Osteoblast (primary cell): ENCODE data around the gene EYS. TPM values are rescaled to one million over a fixed set of nuclear protein-coding genes. Genes with fewer than 3 reads are reported as not detected.

Experiments
- DNase-seq: peaks from one replicate; pipeline ENCODE4 v3.0.0; 2011; ENCODE audit warnings: low spot score, mixed read lengths; ENCODE audit not compliant: insufficient read length; ENCODE audit errors: missing footprints
- H2AFZ ChIP-seq: 2 replicates; pipeline ENCODE4 v1.6.0; 2011; ENCODE audit warnings: mild to moderate bottlenecking, low read length
- H3K27ac ChIP-seq: 2 replicates; pipeline ENCODE4 v1.5.1; 2011; ENCODE audit warnings: mild to moderate bottlenecking, low read depth, low read length, moderate library complexity
- H3K27me3 ChIP-seq: 2 replicates; pipeline ENCODE4 v1.6.0; 2012; ENCODE audit warnings: mild to moderate bottlenecking, control low read depth, inconsistent platforms, low read length, moderate library complexity; ENCODE audit not compliant: insufficient read depth
- H3K36me3 ChIP-seq: 2 replicates; pipeline ENCODE4 v1.5.1; 2011; ENCODE audit warnings: mild to moderate bottlenecking, low read length, control low read depth, moderate library complexity; ENCODE audit not compliant: insufficient read depth
- H3K4me1 ChIP-seq: 2 replicates; pipeline ENCODE4 v1.5.1; 2011; ENCODE audit warnings: mild to moderate bottlenecking, low read length, control low read depth, moderate library complexity; ENCODE audit not compliant: insufficient read depth
- H3K4me2 ChIP-seq: 2 replicates; pipeline ENCODE4 v1.6.0; 2011; ENCODE audit warnings: mild to moderate bottlenecking, low read length; ENCODE audit not compliant: insufficient read depth
- H3K4me3 ChIP-seq: fragments of 200-600 bp; sonication (generic); 3 replicates; pipeline ENCODE4 v1.5.1; 2012; ENCODE audit warnings: mild to moderate bottlenecking, low read length, inconsistent platforms; ENCODE audit not compliant: insufficient read depth
- H3K79me2 ChIP-seq: 2 replicates; pipeline ENCODE4 v1.6.0; 2012; ENCODE audit warnings: mild to moderate bottlenecking, low read length, control low read depth, inconsistent platforms; ENCODE audit not compliant: insufficient read depth
- H3K9me3 ChIP-seq: 2 replicates; pipeline ENCODE4 v1.5.1; 2011; ENCODE audit warnings: low read depth, low read length, control low read depth
- H4K20me1 ChIP-seq: 2 replicates; pipeline ENCODE4 v1.6.0; 2012; ENCODE audit warnings: mild to moderate bottlenecking, low read length, control low read depth; ENCODE audit not compliant: insufficient read depth
- CTCF ChIP-seq: IDR thresholded peaks from 2 replicates; pipeline ENCODE4 v1.5.1; 2011; ENCODE audit warnings: mild to moderate bottlenecking, low read depth, low read length, moderate library complexity; ENCODE audit errors: extremely low read depth
- total RNA-seq: library from RNA; depleted of rRNA; stranded (reverse); fragments of >200 nt; gene quantifications from 2 replicates; pipeline ENCODE4 v1.2.3, GENCODE V29; 2012

The EYS gene
- total RNA-seq, 1 donor = under 0.01 TPM

DNA sequence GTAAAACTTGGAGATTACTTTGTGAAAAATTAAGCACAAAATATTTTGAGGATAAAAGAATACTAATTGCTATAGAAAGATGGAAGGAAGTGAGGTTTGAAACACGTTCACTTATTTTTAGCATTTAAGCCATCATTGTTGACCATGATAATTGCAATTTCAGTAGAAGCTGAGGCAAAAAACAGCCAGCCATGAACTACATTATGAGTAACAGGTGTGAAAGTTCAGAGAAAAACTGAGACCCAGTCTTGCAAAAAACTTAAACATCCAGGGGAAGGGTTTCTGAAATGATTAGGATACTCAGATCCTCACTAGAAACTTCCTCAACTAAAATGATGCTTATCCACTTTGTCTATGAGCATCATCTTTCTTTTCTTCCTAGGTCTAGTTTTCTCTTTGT is 1452.0 kb downstream of the EYS start:
- no peak overlapping the region for H3K4me3 ChIP-seq
- TF ChIP-seq CTCF = no peak
- H3K36me3 ChIP-seq = no peaks in the 10 kb centered on the region
- no peaks in the 10 kb centered on the region for H3K27me3 ChIP-seq
- H3K4me1 ChIP-seq = no peaks in the 10 kb centered on the region
- H4K20me1 ChIP-seq = no peaks in the 10 kb centered on the region
- DNase-seq = no peak
- H3K4me2 ChIP-seq = no peak overlapping the region
- no peak overlapping the region for H2AFZ ChIP-seq
- peaks cover 2% of the 10 kb centered on the region for H3K9me3 ChIP-seq
- H3K79me2 ChIP-seq = no peaks in the 10 kb centered on the region
- no peak overlapping the region for H3K27ac ChIP-seq

DNA sequence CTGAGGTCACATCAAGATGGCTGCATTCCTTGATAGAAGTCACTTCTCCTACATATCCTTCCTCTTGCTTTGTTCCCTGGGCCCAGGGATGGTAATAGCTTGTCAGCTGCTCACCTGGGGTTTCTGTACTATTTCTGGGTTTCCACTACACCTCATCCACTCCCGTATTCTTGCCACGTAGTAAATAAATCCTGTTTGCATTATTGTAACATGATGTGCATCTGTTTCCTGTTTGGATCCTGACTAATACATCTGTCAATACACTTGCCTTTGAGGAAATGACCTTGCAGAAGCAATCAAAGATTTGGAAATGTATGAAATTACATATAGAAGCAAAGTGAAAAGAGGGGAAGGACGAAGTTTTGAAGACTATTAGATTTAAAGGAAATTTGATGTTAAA is 1452.5 kb downstream of the EYS start:
- no peaks in the 10 kb centered on the region for H3K27me3 ChIP-seq
- TF ChIP-seq CTCF = no peak
- no peak overlapping the region for H3K4me2 ChIP-seq
- no peak for DNase-seq
- no peaks in the 10 kb centered on the region for H3K4me1 ChIP-seq
- no peak overlapping the region for H2AFZ ChIP-seq
- H3K36me3 ChIP-seq = no peaks in the 10 kb centered on the region
- H3K9me3 ChIP-seq = peaks cover 2% of the 10 kb centered on the region
- H3K4me3 ChIP-seq = no peak overlapping the region
- no peak overlapping the region for H3K27ac ChIP-seq
- H4K20me1 ChIP-seq = no peaks in the 10 kb centered on the region
- no peaks in the 10 kb centered on the region for H3K79me2 ChIP-seq

GRCh38 chr6:64252256-64252655 is 1454.8 kb downstream of the EYS start:
- DNase-seq = no peak
- no peaks in the 10 kb centered on the region for H4K20me1 ChIP-seq
- no peak overlapping the region for H3K27ac ChIP-seq
- no peaks in the 10 kb centered on the region for H3K27me3 ChIP-seq
- H3K79me2 ChIP-seq = no peaks in the 10 kb centered on the region
- no peaks in the 10 kb centered on the region for H3K4me1 ChIP-seq
- no peaks in the 10 kb centered on the region for H3K36me3 ChIP-seq
- no peak overlapping the region for H3K4me3 ChIP-seq
- TF ChIP-seq CTCF = no peak
- H3K9me3 ChIP-seq = peaks cover 2% of the 10 kb centered on the region
- H3K4me2 ChIP-seq = no peak overlapping the region
- no peak overlapping the region for H2AFZ ChIP-seq

GRCh38 chr6:64250126-64250525 is 1456.9 kb downstream of the EYS start:
- H3K9me3 ChIP-seq = peaks cover 2% of the 10 kb centered on the region
- no peak overlapping the region for H3K4me3 ChIP-seq
- H4K20me1 ChIP-seq = no peaks in the 10 kb centered on the region
- H2AFZ ChIP-seq = no peak overlapping the region
- no peak for TF ChIP-seq CTCF
- no peak overlapping the region for H3K27ac ChIP-seq
- H3K36me3 ChIP-seq = no peaks in the 10 kb centered on the region
- H3K27me3 ChIP-seq = no peaks in the 10 kb centered on the region
- no peaks in the 10 kb centered on the region for H3K4me1 ChIP-seq
- DNase-seq = no peak
- no peak overlapping the region for H3K4me2 ChIP-seq
- H3K79me2 ChIP-seq = no peaks in the 10 kb centered on the region
